DOHH2 (cell line): ENCODE data around the gene GPR33.

Source experiments
- CTCF ChIP-seq: fragments of 200-600 bp; sonication (generic); IDR thresholded peaks from one replicate; pipeline ENCODE4 v1.5.1; 2014; ENCODE audit warnings: antibody characterized with exemption, mild to moderate bottlenecking, low read depth, low read length; ENCODE audit not compliant: poor library complexity, severe bottlenecking
- EZH2phosphoT487 ChIP-seq: fragments of 200-600 bp; sonication (generic); IDR thresholded peaks from 2 replicates; pipeline ENCODE4 v1.6.1; 2017; ENCODE audit warnings: borderline replicate concordance, mild to moderate bottlenecking, antibody characterized with exemption, low read length, moderate library complexity, mixed read lengths

GRCh38 chr14:31489691-31490090 lies 1.9 kb upstream of the GPR33 start:
- TF ChIP-seq CTCF (no peak), EZH2phosphoT487 (no peak)
